Gastroesophageal sphincter (tissue), 3 donors: ENCODE data around the gene SLC6A8.

Experiments
- CTCF ChIP-seq, 4 experiments: fragments of 200-600 bp in 2 of 4; fragments of 450-650 bp in 2 of 4; sonication (generic) in 1 of 4; IDR thresholded peaks; one replicate each; pipeline ENCODE4 v1.5.1; 2017 to 2019; ENCODE audit warnings: antibody characterized with exemption in 4 of 4, mild to moderate bottlenecking in 2 of 4, moderate library complexity in 2 of 4
- EP300 ChIP-seq: sonication (generic); formaldehyde crosslinking; IDR thresholded peaks from one replicate; pipeline ENCODE4 v1.6.1; 2017; ENCODE audit warnings: antibody characterized with exemption, mild to moderate bottlenecking
- POLR2A ChIP-seq, 2 donors: fragments of 450-650 bp; IDR thresholded peaks; one replicate each; pipeline ENCODE4 v1.6.1; 2017; ENCODE audit warnings: antibody characterized with exemption in 2 of 2, mild to moderate bottlenecking in 2 of 2, moderate library complexity in 1 of 2
- POLR2AphosphoS5 ChIP-seq: sonication (generic); formaldehyde crosslinking; IDR thresholded peaks from one replicate; pipeline ENCODE4 v1.6.1; 2017; ENCODE audit warnings: antibody characterized with exemption

GRCh38 chrX:153709726-153710674 lies 22.3 kb downstream of the SLC6A8 start:
- TF ChIP-seq CTCF (IDR thresholded peaks at IDR 0.05), result no peak
- TF ChIP-seq POLR2A (IDR thresholded peaks at IDR 0.05), result no peak
- no peak for TF ChIP-seq POLR2AphosphoS5
- no peak for TF ChIP-seq EP300
